T-helper 2 cell treated with Interferon-gamma antibody and Interleukin-4, amounts not matched to agents 5 μg/mL and 100 μg/mL, for 36 hours (primary cell): Measurements from ENCODE around the gene WRNIP1.

Experiments used
- DNase-seq: peaks from one replicate; pipeline ENCODE4 v3.0.0; 2021; ENCODE audit warnings: low spot score
- H3K27ac Mint-ChIP-seq: one replicate; pipeline ENCODE4 v1.8.0; 2021; ENCODE audit warnings: mild to moderate bottlenecking, mixed read lengths
- H3K27me3 Mint-ChIP-seq: one replicate; pipeline ENCODE4 v1.8.0; 2021; ENCODE audit warnings: low read depth, mixed read lengths
- H3K36me3 Mint-ChIP-seq: one replicate; pipeline ENCODE4 v1.8.0; 2021; ENCODE audit warnings: low read depth, mixed read lengths
- H3K4me1 Mint-ChIP-seq: one replicate; pipeline ENCODE4 v1.8.0; 2021; ENCODE audit warnings: low read depth, mixed read lengths
- H3K4me3 Mint-ChIP-seq: one replicate; pipeline ENCODE4 v1.8.0; 2022; ENCODE audit warnings: mild to moderate bottlenecking, moderate library complexity, mixed read lengths
- H3K9me3 Mint-ChIP-seq: one replicate; pipeline ENCODE4 v1.8.0; 2021; ENCODE audit warnings: mixed read lengths

Gene WRNIP1

DNA sequence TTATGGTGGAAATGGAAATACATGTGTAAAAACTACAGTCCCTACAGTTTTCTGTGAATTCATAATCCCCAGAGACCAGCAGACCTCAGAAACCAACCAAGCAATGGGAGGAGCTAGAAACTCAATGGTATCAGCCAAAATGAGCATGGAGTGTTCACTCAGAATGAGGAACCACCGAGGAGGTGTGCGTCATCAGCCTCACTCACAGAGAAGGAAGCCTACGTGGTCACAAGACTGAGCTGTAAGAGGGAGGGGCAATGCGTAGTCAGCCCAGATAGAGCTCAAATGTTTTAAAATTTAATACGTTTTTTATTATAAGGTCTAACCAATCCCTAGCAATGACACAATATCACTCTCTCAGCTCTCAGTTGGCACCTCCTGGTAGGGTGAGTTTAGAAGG lies 31.9 kb upstream of the WRNIP1 start:
- Mint-ChIP-seq H3K4me3 (no peak overlapping the region), H3K27me3 (peaks cover 9% of the 10 kb centered on the region), H3K9me3 (no peaks in the 10 kb centered on the region), H3K27ac (no peak overlapping the region), H3K4me1 (peaks cover 3% of the 10 kb centered on the region), H3K36me3 (no peaks in the 10 kb centered on the region)
- peak; percentile 50 for DNase-seq

DNA sequence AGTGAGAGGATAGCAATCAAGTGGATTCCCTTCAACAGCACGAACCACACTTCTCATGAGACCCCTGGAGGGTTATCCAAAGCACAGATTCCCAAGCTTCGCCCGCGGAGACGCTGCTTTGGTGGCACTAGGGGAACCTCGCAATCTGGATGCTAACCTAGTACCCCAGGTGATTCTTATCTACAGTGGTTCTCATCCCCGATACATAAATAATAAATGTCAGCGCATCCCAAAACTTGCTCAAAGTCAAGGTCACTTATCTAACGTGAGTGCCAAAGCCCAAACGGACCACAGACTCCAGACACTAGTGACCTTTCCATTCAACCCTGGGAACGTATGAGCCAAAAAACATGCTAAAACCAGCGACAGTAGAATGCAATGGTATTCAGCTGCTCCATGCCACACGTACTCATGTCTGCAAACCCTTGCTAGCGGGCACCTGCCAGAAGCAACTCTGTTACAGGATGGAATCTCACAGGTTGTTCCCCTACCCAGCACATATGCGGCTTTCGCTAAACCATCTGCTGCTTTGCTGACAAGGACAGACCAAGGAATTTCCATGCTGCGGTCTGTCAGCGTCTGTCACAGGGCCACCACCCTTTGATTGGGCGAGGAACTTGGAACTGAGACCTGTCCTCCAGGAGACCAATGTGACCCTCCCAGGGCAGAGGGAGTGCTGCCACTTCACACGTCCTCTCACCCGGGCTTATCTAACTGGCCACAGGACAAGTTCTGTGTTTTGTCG lies 31.3 kb upstream of the WRNIP1 start:
- no peak overlapping the region for H3K4me3 Mint-ChIP-seq
- H3K36me3 Mint-ChIP-seq, result no peaks in the 10 kb centered on the region
- H3K9me3 Mint-ChIP-seq, result no peaks in the 10 kb centered on the region
- peaks cover 3% of the 10 kb centered on the region for H3K4me1 Mint-ChIP-seq
- H3K27me3 Mint-ChIP-seq, result peaks cover 9% of the 10 kb centered on the region
- DNase-seq, result no peak
- no peak overlapping the region for H3K27ac Mint-ChIP-seq

DNA sequence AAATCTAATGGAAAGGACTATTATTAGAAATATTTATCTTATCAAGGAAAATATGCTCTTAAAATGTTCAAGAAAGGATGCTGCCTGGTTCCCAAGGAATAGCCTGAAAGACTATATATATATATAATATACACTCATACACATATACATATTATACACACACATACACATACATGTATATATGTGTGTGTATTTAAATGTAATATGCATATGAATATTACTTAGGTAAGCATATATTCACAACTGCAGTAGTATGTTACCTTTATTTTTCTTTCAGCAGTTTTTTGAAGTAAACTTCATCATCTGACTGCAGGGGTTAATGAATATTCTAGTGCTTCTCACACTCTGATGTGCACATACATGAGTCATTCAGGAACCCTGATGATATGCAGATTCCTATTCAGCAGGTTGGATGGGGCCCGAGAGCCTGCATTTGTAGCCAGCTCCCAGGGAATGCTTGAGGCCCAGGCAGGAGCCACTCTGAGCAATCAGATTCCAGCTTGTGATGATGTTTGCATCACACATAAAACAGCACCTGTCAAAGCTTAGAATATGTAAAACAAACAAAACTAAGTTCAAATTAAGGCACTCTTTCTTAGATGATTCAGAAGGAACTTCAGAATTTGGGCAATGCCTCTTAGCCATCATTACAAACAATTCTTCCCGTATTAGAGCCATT lies 30.6 kb upstream of the WRNIP1 start:
- Mint-ChIP-seq H3K27me3 (peaks cover 9% of the 10 kb centered on the region), H3K36me3 (no peaks in the 10 kb centered on the region), H3K4me1 (peaks cover 3% of the 10 kb centered on the region), H3K9me3 (no peaks in the 10 kb centered on the region), H3K4me3 (no peak overlapping the region), H3K27ac (no peak overlapping the region)
- no peak for DNase-seq

DNA sequence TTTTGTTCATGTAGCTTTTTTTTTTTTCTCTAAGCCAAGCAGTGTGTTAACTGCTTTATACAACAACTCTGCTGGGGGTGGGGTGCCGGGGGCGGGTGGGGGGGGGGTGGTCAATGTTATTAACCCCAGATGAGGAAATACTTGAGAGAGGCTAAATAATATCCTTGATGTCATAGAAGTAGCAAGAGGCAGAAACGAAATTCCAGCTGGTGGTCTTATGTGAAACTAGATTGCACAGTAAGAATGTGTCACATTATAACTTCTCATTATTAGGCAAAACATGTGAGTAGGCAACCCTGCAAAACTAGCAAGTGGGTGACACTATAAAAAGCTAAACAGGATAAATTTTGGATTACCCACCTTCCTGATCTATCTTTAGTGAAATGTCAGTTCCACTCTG lies 27.3 kb upstream of the WRNIP1 start:
- Mint-ChIP-seq H3K27ac (no peak overlapping the region), H3K9me3 (no peaks in the 10 kb centered on the region), H3K27me3 (peaks cover 14% of the 10 kb centered on the region), H3K4me3 (no peak overlapping the region), H3K36me3 (no peaks in the 10 kb centered on the region), H3K4me1 (peaks cover 3% of the 10 kb centered on the region)
- no peak for DNase-seq

DNA sequence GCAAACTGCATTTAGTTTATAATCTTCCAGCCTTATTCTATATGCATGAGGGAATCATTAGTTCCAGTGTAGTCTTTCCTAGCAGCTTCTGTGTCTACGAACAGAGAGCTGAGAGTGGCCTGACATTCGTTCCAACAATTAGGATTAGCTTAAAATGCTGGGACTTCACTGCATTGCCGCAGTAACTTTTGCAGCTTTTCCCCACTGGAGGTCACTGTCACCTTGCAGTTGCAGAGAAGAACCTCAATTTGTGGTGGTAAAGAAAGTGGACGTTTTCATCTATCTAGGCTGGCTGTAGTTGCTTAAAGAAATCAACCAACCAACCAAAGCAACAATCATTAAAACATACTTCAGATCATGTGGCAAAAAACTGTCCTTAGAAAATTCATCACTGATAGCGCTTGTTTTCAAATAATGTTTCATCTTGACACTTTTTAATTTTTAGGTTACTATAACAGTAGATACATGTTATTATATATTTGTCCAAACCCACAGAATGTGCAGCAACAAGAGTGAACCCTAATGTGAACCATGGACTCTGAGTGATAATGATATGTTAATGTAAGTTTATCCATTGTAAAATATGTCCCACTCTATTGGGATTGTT lies 26.7 kb upstream of the WRNIP1 start:
- Mint-ChIP-seq H3K4me3 (no peak overlapping the region), H3K27ac (no peak overlapping the region), H3K27me3 (peaks cover 14% of the 10 kb centered on the region), H3K4me1 (no peaks in the 10 kb centered on the region), H3K9me3 (no peaks in the 10 kb centered on the region), H3K36me3 (no peaks in the 10 kb centered on the region)
- peak; percentile 33 for DNase-seq

DNA sequence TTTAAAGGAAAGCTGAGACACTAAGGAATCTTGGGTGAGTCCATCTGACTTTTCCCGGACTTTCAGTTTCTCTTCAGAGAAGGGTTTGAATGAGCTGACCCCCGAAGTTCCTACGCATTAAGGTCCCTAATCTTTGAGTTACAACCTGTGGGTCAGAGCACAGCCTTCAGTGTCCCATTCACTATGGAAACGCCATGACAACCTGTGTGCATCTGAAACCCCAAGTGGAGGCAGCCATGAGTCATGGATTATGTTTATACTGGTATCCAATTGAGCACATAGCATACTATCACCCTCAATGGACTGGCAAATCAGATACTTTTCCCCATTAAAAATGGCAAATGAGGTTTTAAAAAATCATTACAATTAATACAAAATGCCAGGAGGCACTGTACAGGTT lies 25.9 kb upstream of the WRNIP1 start:
- H3K36me3 Mint-ChIP-seq, result no peaks in the 10 kb centered on the region
- H3K27ac Mint-ChIP-seq, result no peak overlapping the region
- H3K4me1 Mint-ChIP-seq, result no peaks in the 10 kb centered on the region
- H3K27me3 Mint-ChIP-seq, result peaks cover 22% of the 10 kb centered on the region
- no peaks in the 10 kb centered on the region for H3K9me3 Mint-ChIP-seq
- no peak for DNase-seq
- H3K4me3 Mint-ChIP-seq, result no peak overlapping the region

DNA sequence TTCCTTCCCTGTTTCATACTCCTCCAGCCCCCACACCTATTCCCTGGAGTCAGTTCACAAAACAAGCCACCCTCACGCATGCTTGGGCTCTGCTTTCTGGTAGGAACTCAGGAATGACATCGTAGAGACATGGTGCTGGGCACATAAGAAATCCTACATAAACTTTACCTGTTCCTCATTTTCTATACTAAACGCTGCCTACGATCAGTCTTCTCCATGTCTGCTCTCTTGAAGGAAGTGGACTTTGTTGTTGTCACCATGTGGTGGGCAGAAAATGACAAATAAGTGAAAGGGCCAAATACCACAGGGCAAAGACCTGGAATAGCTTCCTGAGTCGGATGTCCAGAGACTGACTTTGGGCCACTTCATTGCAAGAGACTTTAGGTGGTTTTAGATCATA lies 24.6 kb upstream of the WRNIP1 start:
- H3K27ac Mint-ChIP-seq, result no peak overlapping the region
- no peaks in the 10 kb centered on the region for H3K36me3 Mint-ChIP-seq
- DNase-seq, result no peak
- no peak overlapping the region for H3K4me3 Mint-ChIP-seq
- H3K9me3 Mint-ChIP-seq, result no peaks in the 10 kb centered on the region
- peaks cover 22% of the 10 kb centered on the region for H3K27me3 Mint-ChIP-seq
- H3K4me1 Mint-ChIP-seq, result no peaks in the 10 kb centered on the region

DNA sequence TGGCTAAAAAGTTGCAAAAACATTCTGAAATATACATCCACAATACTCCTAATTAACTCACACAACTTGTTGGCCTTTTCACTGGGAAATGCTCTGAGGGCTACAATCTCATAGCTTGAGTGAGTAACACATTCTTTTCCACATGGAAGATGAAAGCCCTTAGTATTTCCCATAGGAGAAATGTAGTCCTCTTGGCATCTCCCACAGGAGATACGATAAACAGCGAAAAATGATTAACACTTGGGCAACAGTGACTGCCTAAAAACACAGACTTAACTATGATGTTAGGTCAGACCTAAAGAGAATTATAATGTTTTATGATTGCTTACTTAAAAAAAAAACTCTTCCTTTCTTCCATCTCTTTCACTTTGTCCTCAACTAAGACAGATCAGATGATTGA lies 23.4 kb upstream of the WRNIP1 start:
- H3K36me3 Mint-ChIP-seq, result no peaks in the 10 kb centered on the region
- no peak overlapping the region for H3K27ac Mint-ChIP-seq
- H3K27me3 Mint-ChIP-seq, result peaks cover 26% of the 10 kb centered on the region
- H3K4me1 Mint-ChIP-seq, result no peaks in the 10 kb centered on the region
- H3K9me3 Mint-ChIP-seq, result no peaks in the 10 kb centered on the region
- no peak for DNase-seq
- no peak overlapping the region for H3K4me3 Mint-ChIP-seq

DNA sequence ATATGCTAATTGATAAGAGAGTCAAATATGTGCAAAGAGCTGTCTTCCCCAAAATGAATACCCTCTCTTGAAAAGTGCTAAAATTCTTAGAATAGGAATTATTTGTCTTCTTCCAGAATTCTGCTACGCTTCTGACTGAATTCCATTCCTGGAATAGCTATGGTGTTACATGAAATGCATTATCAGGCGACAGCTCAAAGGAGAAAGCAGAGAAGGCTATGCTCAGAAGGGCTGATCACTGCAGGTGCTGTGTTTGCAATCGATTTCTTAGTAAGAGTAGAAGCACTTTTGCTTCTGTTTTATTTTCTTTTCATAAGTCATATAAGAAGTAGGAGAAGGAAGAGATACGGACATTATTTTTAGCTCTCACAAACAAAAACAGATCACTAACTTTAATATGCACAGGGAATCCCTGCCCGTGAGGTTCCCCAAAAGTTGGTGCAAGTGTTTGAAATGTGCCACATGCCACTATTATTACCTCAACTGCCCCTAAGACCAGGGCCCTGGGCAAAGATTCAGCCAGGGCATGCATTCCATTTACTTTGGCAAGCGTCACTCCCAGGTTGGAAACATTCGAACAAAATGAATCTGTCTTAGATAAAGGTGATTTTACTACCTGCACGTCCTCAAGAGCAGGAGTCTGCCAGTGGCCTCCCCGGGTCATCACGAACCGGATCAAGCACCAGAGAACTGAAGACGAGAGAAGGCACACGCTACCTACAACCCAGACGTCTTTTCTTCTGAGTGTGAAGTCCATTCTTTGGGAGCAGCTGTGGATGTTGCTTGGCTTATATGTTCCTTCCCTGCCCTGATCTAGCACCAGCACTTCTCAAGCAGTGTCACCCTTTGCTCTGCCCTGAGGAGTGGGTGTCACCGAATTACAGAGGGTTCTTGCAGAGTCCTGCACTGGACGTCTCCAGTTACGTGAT lies 21.6 kb upstream of the WRNIP1 start:
- peaks cover 32% of the 10 kb centered on the region for H3K27me3 Mint-ChIP-seq
- H3K27ac Mint-ChIP-seq, result no peak overlapping the region
- H3K4me1 Mint-ChIP-seq, result no peaks in the 10 kb centered on the region
- no peaks in the 10 kb centered on the region for H3K36me3 Mint-ChIP-seq
- H3K9me3 Mint-ChIP-seq, result no peaks in the 10 kb centered on the region
- H3K4me3 Mint-ChIP-seq, result no peak overlapping the region
- no peak for DNase-seq

DNA sequence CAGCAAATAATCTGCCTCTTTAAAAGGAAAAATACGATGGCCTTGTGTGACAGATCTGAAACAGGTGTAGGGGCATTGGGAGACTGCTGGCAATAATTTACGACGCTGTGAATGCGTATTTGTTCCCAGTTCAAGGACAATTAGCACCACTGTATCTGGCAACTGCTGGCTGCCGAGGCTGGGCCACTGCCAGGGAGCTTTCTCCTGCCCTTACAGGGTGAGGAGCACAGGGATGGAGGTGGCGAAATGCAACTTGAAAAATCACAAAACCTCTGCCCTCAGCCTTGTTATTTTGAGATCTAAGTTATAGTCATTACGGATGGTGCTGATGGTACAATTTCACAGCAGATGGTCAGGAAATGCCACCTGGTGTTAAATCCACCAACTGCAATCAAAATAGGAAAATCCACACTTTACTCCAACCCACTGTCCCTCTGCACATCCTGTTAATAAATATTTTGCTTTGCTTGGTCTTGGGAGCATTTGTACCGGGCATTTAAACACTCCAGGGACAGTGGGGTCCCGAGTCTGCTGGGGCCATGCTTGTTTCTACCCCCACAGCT lies 20.9 kb upstream of the WRNIP1 start:
- Mint-ChIP-seq H3K9me3 (no peaks in the 10 kb centered on the region), H3K27ac (no peak overlapping the region), H3K36me3 (no peaks in the 10 kb centered on the region), H3K4me3 (no peak overlapping the region), H3K27me3 (peaks cover 36% of the 10 kb centered on the region), H3K4me1 (no peaks in the 10 kb centered on the region)
- DNase-seq, result no peak

DNA sequence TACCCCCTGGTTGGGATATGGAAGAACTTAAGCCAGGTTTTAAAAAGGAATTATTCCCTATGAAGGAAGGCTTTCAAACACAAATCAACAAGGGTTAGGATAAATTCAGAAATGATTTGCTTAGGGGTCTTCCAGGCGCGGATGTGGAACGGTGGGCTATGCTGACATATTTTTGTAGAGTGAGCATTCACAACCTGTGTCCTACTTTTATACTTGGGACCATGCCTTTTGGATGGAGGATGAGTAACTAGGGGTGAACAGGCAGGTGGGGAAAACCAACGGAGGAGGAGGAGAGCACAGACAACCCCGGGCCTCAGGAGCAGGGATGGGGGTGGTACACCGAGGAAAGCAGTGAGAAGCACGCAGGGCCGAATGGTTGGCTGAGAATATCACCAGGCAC lies 20.4 kb upstream of the WRNIP1 start:
- Mint-ChIP-seq H3K27ac (no peak overlapping the region), H3K27me3 (peaks cover 39% of the 10 kb centered on the region), H3K4me3 (no peak overlapping the region), H3K36me3 (no peaks in the 10 kb centered on the region), H3K9me3 (no peaks in the 10 kb centered on the region), H3K4me1 (peaks cover 1% of the 10 kb centered on the region)
- no peak for DNase-seq

DNA sequence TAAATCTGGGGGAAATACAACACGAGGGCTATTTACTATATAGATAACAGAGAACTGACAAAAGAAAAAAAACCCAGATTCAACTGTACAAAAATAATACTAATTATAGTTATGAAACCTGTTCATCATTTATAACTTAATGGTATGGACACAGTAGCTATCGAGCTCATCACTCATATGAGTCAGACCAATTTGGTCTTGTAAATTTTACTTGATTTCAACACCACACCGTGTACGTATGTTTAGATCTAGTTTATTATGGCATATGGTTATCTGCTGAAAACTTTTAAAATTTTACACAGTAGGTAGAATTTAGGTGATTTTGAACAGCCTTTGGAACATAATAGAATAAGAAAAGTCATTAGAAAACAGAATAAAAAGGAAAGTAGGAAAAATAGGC lies 19.9 kb upstream of the WRNIP1 start:
- Mint-ChIP-seq H3K4me1 (peaks cover 3% of the 10 kb centered on the region), H3K4me3 (no peak overlapping the region), H3K27me3 (peaks cover 42% of the 10 kb centered on the region), H3K9me3 (no peaks in the 10 kb centered on the region), H3K27ac (no peak overlapping the region), H3K36me3 (no peaks in the 10 kb centered on the region)
- no peak for DNase-seq

DNA sequence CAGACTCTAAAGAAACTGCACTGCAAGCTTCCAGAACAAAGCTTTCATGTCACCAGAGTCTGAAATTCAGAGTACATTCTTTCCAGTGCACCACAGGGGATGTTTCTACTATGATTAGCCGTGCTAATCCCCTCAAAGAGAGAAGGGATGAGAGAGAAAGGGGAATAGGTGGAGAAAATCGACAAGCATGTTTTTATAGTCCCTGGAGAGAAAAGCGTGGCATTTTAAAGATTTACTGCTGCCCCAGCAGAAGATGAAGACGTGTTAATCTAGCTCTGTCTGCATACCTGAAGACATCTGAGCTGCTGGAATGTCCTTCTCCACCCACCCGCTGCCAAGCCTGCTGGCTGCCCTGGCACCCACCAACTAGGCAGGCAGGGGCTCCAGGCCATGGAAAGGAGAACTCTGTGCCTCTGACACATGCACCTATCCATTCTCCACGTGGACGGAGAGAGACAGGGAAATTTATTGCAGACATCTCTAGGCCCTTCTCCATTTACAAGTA lies 18.6 kb upstream of the WRNIP1 start:
- Mint-ChIP-seq H3K4me3 (no peak overlapping the region), H3K9me3 (no peaks in the 10 kb centered on the region), H3K4me1 (peaks cover 3% of the 10 kb centered on the region), H3K36me3 (no peaks in the 10 kb centered on the region), H3K27me3 (peaks cover 48% of the 10 kb centered on the region), H3K27ac (no peak overlapping the region)
- no peak for DNase-seq
